HG02678 (cell line): ENCODE data around the gene LCLAT1.
A peak's percentile ranks its signal among the peaks of the same experiment; 100 is the strongest.
"Not testable (repeated sequence)": the region's sequence is repeated elsewhere in the genome, so short reads cannot be mapped to it uniquely, and the experiment has no call there.

ENCODE experiments used
- ATAC-seq: cut with Tn5 transposase; IDR thresholded peaks from one replicate; pipeline ENCODE4 v1.9.1; 2021; ENCODE audit warnings: mild to moderate bottlenecking, moderate library complexity; ENCODE audit not compliant: unreplicated experiment

LCLAT1 gene

DNA sequence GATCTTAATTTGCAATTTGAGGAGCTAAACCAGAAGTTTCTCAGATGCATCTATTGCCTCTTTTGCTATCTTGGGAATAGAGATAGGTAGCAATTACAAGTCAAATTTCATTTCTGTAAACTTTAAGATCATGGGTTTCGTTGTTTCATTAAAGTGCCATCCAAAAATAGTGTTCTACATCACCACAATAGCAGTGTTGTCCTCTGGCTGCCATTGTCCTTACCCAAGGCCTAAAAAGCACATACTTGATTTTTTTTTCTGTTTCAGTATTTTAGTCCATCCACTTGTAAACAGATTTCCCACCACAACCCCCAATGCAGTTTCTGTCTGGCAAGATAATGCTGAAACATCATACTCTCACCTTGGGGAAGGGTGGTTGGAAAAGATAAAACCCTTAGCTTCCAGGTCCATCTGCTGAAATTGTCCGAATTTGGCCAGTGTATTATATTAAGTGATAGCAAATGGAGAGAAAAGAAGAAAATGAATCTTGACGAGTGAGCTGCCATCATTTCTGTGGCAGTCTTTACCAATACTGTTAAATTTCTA, 136.2 kb downstream of the LCLAT1 start:
- ATAC-seq, result no peak

DNA sequence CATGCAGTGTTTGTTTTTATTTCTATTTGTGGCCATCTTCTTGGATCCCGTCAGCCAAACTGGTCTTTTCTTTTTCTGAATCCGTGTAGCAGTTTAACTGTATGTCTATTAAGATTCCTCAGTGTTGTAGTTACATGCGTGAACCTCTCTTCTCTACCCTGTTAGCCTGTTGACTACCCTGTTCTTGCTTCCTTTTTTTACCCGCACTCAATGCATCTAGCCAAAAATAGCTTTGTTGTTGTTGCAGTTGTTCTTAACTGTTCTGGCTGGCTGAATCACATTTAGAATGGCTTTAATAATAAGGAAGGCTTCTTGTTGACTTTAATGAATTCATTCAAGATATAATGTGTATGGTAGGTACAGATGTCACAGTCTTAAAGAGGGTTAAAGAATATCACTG, 137.1 kb downstream of the LCLAT1 start:
- peak; percentile 72 for ATAC-seq

DNA sequence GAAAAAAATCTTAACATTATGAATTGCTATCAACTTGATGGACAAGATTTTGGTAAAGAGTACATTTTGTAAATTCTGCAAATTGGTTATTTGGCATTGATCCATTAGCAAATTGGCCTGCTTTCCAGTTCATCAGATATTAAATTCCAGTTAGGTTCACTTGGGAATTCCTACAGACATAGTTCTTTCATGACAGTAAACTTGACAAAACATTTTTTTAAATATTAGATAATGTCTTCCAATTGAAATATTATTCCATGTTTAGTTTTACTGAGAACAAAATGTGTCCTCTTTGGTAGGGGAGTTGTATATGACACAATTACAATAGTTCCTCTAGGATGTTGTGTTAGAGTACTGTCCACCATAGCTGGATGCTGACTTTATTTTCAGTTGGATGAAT, 141.9 kb downstream of the LCLAT1 start:
- ATAC-seq, result no peak

DNA sequence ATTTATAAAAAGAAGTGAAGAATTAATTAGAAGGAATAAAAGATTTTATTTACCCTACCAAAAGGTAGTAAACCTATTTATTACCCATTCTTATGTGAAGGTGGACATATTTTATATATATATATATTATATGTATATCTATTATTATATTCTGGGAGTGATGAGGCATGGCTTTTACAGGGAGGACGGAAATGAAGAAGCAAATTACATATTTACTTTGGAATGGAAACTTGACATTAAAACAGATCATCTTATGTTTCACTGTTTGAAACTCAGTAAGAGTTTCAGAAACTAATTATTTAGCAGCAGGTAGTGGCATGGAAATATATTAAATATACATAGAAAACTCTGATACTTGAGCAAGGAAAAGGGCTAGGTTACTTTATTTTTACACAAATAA, 143.4 kb downstream of the LCLAT1 start:
- ATAC-seq, result no peak

DNA sequence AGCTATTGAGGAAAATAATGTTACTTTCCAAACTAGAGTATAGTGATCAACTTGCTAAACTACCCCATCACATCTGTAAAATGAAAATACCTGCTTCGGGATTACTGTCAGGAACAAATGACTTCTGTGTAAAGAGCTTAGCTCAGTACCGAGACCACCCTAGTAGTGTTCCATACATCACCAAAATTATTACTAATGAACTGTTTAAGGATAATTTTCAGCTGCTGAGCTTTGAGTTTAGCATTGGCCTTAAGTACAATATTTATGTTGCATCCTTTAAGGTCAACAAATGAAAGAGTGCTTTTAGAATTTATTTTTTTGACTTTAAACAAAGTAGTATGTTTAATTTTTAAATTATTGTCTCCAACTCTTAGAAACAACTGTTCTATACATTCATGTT, 144.1 kb downstream of the LCLAT1 start:
- ATAC-seq, result no peak

DNA sequence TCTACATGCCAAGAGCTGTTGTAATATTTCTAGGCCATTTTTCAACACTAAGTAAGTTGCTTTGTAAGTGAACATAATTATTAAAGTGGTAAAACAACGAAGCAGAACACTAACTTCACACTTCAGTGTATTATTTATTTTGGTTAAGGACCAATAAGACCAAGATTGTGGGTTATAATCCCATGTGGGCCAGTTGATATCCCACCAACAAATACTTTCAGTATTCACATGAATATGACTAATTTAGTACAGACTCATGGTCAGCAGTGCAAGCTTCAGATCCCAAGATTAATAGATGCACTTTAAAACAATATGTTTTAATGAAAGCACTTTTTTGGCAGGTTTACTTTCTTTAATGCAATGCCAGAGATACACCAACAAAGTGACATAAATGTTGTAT, 154.3 kb downstream of the LCLAT1 start:
- no peak for ATAC-seq

DNA sequence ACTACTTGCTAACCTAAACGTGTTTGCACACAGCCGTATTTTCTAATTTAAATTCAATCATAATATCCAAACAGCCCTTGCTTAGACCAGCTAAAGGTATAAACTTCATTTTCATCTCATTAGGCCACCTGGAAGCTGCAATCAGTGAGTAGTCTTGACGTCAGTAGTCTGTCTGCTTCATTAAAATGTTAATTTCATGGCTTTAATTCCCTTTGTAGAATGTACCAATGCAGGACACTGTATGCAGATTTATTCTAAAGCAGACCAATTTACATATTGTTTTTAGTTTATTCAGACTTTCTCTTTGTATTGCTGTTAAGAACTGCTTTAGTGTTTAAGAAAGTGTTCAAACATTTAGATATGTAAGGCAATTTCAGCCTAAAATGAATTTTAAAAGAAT, 158.2 kb downstream of the LCLAT1 start:
- no peak for ATAC-seq

DNA sequence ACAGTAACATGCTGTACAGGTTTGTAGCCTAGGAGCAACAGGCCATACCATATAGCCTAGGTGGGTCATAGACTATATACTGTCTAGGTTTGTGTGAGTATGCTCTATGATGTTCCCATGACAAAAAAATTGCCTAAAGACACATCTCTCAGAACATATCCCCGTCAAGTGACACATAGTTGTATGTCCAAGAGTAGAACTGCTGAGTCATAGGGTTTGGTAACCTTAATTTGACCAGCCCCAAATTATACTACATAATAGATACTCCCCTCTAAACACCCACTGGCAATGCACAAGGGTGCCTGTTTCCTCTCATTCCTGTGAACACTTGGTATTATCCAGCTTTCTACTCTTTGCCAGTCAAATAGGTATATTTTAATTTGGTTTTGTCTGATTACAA, 161.6 kb downstream of the LCLAT1 start:
- no peak for ATAC-seq

DNA sequence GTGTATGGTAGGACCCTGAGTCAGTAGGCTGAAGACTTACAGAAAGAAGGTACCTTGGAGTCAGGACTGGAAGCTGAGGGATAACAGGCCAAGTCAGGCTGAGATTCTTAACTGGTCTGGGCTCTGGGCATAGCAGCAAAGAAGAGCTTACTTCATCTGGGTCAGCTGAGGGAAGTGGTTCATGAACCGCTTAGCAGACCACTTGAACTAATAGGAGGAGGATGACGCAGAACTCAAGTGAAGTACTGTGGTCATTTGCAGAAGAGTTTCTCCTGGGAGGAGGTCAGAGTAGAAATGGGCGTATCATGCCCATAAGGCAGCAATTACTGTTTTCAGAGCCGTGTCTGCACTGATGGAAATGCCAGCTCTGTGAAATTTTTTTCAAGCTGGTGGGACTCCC, 164.5 kb downstream of the LCLAT1 start:
- no peak for ATAC-seq

DNA sequence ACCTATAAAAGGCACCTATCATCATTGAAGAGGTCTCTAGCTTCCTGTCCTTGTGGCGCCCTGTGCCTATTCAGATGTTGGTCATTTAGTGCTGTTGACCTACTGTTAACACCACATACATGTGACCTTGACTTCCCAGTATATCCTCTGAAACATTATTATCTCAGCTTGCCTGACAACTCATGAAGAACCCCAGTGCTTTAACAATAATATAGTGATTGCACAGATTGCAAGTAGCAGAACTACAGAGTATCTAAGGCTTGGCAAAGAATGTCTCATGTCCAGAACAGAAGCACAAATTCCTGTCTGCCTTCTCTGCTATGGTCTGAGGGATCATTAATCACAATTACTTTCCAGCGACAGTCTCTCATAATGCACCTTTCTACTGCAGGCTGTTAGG, 165.3 kb downstream of the LCLAT1 start:
- no peak for ATAC-seq

DNA sequence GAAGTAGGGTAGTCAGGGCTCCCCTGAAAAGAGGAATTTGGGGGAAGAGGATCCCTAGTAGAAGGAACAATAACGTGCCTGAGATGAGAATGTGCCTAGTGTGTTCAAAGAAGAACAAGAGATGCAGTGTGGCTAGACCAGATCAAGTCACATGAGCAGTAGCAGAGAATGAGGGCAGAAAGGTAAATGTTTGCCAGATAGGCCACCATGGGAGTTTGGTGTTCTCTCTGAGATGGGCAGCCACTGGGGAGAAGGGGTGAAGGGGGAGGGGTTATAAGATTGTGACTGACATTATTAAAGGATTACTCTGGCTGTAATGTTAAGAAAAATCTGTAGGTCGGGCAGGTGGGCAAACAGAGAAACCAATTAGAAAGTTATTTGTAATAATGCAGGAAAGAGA, 166.0 kb downstream of the LCLAT1 start:
- ATAC-seq, result no peak

DNA sequence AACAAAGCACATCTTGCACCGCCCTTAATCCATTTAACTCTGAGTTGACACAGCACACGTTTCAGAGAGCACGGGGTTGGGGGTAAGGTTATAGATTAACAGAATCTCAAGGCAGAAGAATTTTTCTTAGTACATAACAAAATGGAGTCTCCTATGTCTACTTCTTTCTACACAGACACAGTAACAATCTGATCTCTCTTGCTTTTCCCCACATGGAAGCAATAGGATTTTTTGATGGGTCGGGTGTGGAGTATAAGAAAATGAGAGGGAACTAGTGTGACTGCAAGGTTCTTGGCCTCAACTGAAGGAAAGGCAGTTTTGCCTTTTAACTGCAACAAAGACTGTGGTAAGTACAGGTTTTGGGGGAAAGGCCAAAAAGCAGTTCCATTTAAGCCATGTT, 167.2 kb downstream of the LCLAT1 start:
- not testable (repeated sequence) for ATAC-seq

DNA sequence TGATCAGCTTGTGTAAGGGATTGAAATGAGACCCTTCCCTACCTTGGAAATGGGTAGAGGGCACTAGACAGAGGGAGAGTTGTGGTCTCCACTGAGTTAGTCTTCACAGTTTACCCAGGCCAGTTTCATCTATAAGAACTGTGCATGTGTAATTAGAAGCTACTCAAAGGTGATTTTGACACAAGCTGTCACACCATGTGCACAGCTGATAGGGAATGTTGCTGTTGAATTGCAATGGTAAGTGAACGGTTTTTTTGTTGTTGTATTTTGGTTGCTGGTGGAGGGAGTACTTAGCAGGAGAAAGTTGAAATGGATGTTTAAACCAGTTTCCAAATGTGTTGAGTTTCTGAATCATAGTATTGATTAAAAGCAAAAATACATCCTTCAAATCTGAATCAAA, 168.9 kb downstream of the LCLAT1 start:
- no peak for ATAC-seq

DNA sequence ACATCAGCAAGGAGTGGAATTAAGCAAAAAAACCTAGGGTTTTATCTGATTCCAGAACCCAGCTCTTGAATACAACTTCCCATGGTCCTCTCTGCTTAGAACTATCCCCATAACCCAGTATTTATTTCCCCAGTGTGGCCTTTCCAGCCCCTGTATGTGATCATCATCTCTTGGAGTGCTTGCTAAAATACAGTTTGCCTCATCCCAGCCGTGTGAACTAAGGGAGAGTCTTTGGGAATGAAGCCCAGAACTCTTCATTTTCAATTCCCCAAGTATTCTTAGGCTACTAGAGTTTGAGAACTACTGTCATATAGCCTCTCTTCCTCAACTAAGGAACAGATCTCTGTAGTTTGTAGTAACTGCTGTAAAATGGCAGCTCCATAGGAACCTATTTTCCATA, 173.1 kb downstream of the LCLAT1 start:
- ATAC-seq, result no peak

DNA sequence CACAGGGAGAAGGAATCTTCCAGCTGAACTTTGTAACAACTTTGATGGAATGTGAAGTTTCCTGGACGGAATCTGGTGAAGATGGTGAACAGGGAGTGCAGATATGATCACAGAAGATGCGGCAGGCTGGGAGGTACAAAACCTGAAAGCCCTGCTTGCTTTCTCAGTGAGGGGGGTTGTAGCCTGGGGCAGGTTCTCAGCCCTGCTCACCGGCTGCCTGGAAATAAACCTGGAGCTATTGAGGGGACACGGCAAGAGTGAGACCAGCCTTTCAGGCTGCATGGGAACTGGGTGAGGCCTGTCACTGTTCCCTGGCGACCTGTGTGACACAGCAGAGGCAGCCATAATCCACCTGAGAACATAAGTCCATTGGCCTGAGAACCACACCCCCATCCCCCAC, 174.8 kb downstream of the LCLAT1 start:
- ATAC-seq, result no peak

DNA sequence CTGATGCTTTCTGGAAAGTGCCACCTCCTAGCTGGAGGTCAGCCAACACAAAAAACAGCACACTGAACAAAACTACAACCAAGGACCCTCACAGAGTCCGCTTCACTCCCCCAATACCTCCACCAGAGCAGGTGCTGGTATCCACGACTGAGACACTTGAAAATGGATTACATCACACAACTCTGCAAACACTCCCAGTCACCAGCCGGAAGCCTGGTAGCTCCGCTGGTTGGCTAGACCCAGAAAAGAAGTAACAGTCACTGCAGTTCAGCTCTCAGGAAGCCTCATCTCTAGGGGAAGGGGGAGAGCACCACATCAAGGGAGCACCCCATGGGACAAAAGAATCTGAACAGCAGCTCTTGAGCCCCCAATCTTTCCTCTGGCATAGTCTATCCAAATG, 175.4 kb downstream of the LCLAT1 start:
- no peak for ATAC-seq

DNA sequence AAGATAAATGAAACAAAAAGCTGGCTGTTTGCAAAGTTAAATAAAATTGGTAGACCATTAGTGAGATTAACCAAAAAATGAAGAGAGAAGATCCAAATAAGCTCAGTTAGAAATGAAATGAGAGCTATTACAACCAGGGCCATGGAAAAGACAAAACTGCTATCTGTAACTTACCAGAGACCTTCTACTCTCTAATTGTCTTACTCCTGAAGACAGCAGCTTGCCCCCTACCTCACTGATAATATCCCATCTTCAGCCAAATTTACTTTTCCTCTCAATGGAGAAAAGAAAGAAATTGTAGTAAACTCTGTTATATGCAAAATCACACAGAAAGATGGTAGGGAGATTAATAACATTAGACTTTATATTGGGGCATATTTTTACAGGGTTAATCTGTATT, 178.2 kb downstream of the LCLAT1 start:
- ATAC-seq, result no peak

DNA sequence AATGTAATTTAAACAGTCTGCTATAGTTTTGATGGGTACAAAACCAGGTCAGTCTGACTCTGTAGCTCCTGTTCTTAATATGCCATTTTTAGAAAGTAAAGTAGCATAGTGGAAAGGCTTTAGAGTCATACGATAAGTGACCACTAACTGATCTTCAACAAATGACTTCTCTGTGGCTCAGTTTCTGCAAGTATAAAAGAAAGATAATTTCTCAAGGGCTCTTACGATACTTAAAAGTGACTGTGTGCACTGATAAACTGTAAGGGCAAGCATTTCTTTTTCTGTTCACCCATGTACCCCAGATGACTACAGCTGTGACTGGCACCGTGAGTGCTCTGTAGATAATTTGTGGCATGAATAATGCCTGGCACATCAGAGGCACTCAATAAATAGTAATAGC, 178.7 kb downstream of the LCLAT1 start:
- no peak for ATAC-seq

DNA sequence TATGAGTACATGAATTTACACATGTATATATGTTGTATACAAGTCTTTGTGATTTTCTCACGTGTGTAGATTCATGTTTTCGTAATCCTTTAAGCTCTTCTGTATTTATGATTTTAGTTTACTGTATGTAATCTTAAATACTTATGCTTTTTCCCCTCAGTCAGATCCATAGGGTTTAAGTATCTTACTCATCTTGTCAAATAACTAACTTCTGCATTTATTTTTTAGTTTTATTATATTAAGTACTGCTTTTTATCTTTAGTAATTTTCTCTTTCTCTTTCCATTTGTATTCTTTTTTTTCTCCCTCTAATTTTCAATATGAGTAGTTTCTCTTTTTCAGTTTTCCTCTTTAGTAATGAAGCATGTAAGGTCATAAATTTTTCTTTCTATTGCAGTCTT, 179.4 kb downstream of the LCLAT1 start:
- no peak for ATAC-seq

DNA sequence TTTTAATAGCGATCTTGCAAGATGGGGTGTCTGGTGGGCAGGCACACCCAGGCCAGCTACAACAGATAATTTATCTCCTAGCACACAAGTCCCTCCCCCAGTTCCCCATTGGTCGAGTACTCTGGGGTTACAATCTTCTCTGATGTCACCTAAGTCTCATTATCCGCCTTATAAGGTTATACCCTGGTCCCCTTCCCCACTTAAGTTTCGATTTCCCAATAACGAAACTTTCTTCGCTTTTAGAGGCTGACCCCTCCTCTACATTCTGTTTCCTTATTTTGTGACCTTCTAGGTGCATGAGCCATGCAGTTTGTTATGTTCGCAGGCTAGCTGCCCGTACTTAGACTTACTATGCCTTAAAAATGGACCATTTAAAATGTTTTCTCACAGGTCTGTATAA, 180.1 kb downstream of the LCLAT1 start:
- no peak for ATAC-seq

DNA sequence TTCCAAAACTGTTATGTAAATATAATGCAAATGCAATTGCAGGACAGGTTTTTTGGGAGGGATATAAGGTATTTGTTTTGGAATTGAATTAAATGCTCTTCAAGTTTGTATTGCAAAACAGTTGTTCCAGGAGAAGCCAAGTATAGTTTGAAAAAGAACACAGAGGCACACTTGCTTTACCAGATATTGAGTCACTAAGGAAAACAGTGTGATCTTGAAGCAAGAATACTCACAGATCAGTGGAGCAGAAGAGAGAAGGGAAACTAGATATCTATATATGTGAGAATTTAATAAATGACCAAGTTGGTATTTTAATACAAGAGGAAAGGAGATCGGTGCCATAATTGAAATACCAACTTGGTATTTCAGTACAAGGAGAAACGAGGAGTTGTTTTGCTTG, 181.3 kb downstream of the LCLAT1 start:
- ATAC-seq, result no peak

DNA sequence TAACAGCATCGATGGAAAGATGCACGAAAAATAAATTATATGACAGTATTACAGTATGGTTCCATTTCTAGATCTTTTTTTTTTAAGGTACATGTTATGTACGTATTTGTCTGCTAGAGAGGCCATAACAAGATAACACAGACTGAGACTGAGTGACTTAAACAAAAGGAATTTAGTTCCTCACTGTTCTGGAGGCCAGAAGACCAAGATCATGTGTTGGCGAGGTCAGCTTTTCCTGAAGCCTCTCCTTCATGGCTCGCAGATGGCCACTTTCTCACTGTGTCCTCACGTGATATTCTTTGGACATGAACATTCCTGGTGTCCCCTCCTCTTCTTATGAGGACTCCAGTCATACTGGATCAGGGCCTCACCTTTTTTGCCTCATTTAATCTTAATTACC, 182.8 kb downstream of the LCLAT1 start:
- ATAC-seq, result no peak

DNA sequence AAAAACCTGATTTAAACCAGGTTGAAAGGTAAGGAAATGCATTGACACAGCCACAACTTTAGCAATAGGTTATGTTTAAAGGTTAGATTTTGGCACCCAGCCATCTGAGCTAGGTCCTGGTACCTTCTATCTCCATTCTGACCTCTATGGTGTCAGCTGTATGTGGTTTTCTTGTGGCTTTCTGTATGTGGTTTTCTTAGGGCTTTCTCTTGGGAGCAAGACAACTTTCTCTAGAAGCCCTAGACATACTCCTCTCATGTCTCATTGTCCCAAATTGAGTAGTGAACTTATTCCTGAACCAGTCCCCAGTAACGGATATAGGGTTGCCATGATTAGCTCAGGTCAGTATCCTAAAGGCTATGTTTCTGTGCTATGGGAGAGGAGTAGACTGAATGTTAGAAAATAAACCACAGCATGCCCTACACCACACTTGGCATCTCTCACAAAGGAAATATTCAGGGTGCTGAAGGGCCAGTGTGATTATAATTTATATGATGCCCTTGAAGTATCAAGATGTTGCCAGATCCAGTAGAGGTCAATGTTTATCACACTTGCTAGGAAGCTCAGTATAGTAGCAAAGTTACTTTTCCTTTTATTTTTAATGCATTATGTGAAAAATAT, 184.1 kb downstream of the LCLAT1 start:
- ATAC-seq, result peak; percentile 82
